Loucy (cell line): ENCODE data around the gene TNPO1.
"Not testable (repeated sequence)": the region's sequence is repeated elsewhere in the genome, so short reads cannot be mapped to it uniquely, and the experiment has no call there.

Experiments
- CTCF ChIP-seq: fragments of 200-600 bp; sonication (generic); conservative IDR thresholded peaks from 2 replicates; pipeline ENCODE4 v1.5.1; 2014; ENCODE audit warnings: mild to moderate bottlenecking, antibody characterized with exemption, low read length
- EZH2phosphoT487 ChIP-seq: fragments of 200-600 bp; IDR thresholded peaks from 2 replicates; pipeline ENCODE4 v1.6.1; 2018; ENCODE audit warnings: antibody characterized with exemption, mild to moderate bottlenecking, moderate library complexity, borderline replicate concordance

GRCh38 chr5:72808637-72809036, 7.8 kb upstream of the TNPO1 start:
- not testable (repeated sequence) for TF ChIP-seq CTCF, EZH2phosphoT487
